ENCODE data around the gene KDM8. TPM values are rescaled to one million over a fixed set of nuclear protein-coding genes. Genes with fewer than 3 reads are reported as not detected.

KDM8 gene
- total and polyA plus RNA-seq, 9 of the 15 experiments (the other 6 are each of a cell fraction or from before 2014, with no cell fraction given) = 0.61 to 9.1 (median 5.4) TPM

- TF ChIP-seq ZNF589 (CRISPR knock-in tag; IDR thresholded peaks at IDR 0.05; ENCODE audit: low read depth) = no peak
- TF ChIP-seq, protein P1, sequence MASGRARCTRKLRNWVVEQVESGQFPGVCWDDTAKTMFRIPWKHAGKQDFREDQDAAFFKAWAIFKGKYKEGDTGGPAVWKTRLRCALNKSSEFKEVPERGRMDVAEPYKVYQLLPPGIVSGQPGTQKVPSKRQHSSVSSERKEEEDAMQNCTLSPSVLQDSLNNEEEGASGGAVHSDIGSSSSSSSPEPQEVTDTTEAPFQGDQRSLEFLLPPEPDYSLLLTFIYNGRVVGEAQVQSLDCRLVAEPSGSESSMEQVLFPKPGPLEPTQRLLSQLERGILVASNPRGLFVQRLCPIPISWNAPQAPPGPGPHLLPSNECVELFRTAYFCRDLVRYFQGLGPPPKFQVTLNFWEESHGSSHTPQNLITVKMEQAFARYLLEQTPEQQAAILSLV (tag; IDR thresholded peaks at IDR 0.05) = no peak
- TF ChIP-seq ZNF436 (CRISPR knock-in tag; IDR thresholded peaks at IDR 0.05) = no peak
- no peak for TF ChIP-seq ZNF263 (CRISPR knock-in tag; IDR thresholded peaks at IDR 0.05; ENCODE audit: borderline replicate concordance)
- TF ChIP-seq, protein P2, sequence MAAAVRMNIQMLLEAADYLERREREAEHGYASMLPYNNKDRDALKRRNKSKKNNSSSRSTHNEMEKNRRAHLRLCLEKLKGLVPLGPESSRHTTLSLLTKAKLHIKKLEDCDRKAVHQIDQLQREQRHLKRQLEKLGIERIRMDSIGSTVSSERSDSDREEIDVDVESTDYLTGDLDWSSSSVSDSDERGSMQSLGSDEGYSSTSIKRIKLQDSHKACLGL (CRISPR knock-in tag; IDR thresholded peaks at IDR 0.05; ENCODE audit: borderline replicate concordance, poor library complexity, severe bottlenecking) = no peak
- no peak for TF ChIP-seq ELF4 (CRISPR knock-in tag; IDR thresholded peaks at IDR 0.05)
- TF ChIP-seq BDP1 (IDR thresholded peaks at IDR 0.05; ENCODE audit: insufficient read depth, insufficient read length) = no peak
- TF ChIP-seq, protein P3, sequence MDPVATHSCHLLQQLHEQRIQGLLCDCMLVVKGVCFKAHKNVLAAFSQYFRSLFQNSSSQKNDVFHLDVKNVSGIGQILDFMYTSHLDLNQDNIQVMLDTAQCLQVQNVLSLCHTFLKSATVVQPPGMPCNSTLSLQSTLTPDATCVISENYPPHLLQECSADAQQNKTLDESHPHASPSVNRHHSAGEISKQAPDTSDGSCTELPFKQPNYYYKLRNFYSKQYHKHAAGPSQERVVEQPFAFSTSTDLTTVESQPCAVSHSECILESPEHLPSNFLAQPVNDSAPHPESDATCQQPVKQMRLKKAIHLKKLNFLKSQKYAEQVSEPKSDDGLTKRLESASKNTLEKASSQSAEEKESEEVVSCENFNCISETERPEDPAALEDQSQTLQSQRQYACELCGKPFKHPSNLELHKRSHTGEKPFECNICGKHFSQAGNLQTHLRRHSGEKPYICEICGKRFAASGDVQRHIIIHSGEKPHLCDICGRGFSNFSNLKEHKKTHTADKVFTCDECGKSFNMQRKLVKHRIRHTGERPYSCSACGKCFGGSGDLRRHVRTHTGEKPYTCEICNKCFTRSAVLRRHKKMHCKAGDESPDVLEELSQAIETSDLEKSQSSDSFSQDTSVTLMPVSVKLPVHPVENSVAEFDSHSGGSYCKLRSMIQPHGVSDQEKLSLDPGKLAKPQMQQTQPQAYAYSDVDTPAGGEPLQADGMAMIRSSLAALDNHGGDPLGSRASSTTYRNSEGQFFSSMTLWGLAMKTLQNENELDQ (CRISPR knock-in tag; IDR thresholded peaks at IDR 0.05; ENCODE audit: borderline replicate concordance) = no peak
- no peak for TF ChIP-seq KAT2B (IDR thresholded peaks at IDR 0.05; ENCODE audit: low read depth, low read length)
- no peak for TF ChIP-seq EWSR1 (IDR thresholded peaks at IDR 0.05; ENCODE audit: borderline replicate concordance, low read depth, partially characterized antibody)
- TF ChIP-seq TFAM (CRISPR knock-in tag; conservative IDR thresholded peaks at IDR 0.05) = no peak
- no peak for TF ChIP-seq U2AF2 (optimal IDR thresholded peaks at IDR 0.05; ENCODE audit: low read depth, low read length)
- TF ChIP-seq MTA2 (IDR thresholded peaks at IDR 0.05; ENCODE audit: low read depth) = 0 out of 2 replicates have a peak, but pooled peaks have one; percentile 23
- no peak; the same call in 1 of the 2 replicates for TF ChIP-seq BCL6 (CRISPR knock-in tag; IDR thresholded peaks at IDR 0.05)
- TF ChIP-seq ZNF165 (CRISPR knock-in tag; IDR thresholded peaks at IDR 0.05; ENCODE audit: borderline replicate concordance) = no peak
- TF ChIP-seq CBFA2T3 (IDR thresholded peaks at IDR 0.05) = peak; percentile 72
- no peak for TF ChIP-seq ZNF431 (CRISPR knock-in tag; IDR thresholded peaks at IDR 0.05)
- no peak for TF ChIP-seq TSC22D4 (tag; IDR thresholded peaks at IDR 0.05)
- peak; percentile 81 for TF ChIP-seq DPF2 (IDR thresholded peaks at IDR 0.05)
- TF ChIP-seq, protein P4, sequence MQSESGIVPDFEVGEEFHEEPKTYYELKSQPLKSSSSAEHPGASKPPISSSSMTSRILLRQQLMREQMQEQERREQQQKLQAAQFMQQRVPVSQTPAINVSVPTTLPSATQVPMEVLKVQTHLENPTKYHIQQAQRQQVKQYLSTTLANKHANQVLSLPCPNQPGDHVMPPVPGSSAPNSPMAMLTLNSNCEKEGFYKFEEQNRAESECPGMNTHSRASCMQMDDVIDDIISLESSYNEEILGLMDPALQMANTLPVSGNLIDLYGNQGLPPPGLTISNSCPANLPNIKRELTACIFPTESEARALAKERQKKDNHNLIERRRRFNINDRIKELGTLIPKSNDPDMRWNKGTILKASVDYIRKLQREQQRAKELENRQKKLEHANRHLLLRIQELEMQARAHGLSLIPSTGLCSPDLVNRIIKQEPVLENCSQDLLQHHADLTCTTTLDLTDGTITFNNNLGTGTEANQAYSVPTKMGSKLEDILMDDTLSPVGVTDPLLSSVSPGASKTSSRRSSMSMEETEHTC (IDR thresholded peaks at IDR 0.05) = no peak
- TF ChIP-seq JUNB (CRISPR knock-in tag; conservative IDR thresholded peaks at IDR 0.05) = no peak
- TF ChIP-seq GABPA (tag; conservative IDR thresholded peaks at IDR 0.05; ENCODE audit: low read depth) = no peak
- TF ChIP-seq HMG20A (CRISPR knock-in tag; conservative IDR thresholded peaks at IDR 0.05) = no peak
- TF ChIP-seq, protein P5, sequence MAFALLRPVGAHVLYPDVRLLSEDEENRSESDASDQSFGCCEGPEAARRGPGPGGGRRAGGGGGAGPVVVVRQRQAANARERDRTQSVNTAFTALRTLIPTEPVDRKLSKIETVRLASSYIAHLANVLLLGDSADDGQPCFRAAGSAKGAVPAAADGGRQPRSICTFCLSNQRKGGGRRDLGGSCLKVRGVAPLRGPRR (CRISPR knock-in tag; IDR thresholded peaks at IDR 0.05) = no peak
Measured at GRCh38 chr16:27245276-27246172, 42.2 kb downstream of the KDM8 start (continued).

Data from K562 (cell line).